ENCODE results near the gene DOCK3.

DNA sequence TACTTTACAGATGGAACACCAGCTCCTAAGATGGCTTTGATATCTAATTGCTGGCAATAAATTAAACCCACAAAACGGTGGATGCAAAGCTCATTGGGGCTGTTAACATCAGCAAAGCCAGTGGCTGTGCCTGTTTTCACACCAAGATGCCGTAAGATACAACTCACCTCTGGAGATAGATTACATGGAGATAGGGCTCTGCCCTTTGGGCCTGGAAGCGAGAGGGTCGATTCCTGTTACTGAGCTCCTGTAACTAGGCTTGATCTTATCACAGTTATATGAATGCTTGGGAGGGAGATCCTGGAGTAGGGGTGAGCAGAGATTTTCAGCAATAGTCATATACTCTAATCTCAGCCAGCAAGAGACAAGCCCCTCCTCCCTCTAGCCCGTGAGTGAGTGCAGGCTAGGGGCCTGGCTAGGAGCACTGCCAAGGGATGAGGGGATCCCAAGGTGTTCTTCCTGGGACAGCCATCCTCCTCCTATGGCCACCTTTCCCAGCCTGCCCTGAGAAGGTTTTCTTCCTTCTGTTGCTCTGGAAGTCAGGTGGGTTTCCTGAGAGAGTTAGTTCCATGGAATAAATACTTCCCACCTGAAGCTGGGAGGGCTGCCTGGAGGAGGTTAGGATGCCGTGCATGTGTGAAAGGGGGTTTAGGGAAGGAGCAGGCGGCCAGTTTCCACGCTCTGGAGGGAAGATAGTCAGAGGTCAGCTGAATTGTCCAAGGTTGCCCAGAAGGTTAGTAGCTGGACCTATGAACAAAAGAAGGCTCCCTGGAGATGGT is 18.1 kb upstream of the DOCK3 start:
- TF ChIP-seq, protein P1, sequence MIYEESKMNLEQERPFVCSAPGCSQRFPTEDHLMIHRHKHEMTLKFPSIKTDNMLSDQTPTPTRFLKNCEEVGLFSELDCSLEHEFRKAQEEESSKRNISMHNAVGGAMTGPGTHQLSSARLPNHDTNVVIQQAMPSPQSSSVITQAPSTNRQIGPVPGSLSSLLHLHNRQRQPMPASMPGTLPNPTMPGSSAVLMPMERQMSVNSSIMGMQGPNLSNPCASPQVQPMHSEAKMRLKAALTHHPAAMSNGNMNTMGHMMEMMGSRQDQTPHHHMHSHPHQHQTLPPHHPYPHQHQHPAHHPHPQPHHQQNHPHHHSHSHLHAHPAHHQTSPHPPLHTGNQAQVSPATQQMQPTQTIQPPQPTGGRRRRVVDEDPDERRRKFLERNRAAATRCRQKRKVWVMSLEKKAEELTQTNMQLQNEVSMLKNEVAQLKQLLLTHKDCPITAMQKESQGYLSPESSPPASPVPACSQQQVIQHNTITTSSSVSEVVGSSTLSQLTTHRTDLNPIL (CRISPR knock-in tag; IDR thresholded peaks at IDR 0.05; ENCODE audit: low read depth), result no peak
- TF ChIP-seq ESRRG (CRISPR knock-in tag; IDR thresholded peaks at IDR 0.05), result no peak
- TF ChIP-seq, protein P2, sequence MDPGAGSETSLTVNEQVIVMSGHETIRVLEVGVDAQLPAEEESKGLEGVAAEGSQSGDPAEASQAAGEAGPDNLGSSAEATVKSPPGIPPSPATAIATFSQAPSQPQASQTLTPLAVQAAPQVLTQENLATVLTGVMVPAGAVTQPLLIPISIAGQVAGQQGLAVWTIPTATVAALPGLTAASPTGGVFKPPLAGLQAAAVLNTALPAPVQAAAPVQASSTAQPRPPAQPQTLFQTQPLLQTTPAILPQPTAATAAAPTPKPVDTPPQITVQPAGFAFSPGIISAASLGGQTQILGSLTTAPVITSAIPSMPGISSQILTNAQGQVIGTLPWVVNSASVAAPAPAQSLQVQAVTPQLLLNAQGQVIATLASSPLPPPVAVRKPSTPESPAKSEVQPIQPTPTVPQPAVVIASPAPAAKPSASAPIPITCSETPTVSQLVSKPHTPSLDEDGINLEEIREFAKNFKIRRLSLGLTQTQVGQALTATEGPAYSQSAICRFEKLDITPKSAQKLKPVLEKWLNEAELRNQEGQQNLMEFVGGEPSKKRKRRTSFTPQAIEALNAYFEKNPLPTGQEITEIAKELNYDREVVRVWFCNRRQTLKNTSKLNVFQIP (CRISPR knock-in tag; IDR thresholded peaks at IDR 0.05; ENCODE audit: borderline replicate concordance, low read depth), result no peak
- TF ChIP-seq GLIS3 (CRISPR knock-in tag; IDR thresholded peaks at IDR 0.05), result no peak
- TF ChIP-seq SNAI2 (CRISPR knock-in tag; IDR thresholded peaks at IDR 0.05), result no peak
- TF ChIP-seq CSRNP3 (CRISPR knock-in tag; IDR thresholded peaks at IDR 0.05), result no peak
